Measurements from ENCODE around the gene MOB3B. TPM values are rescaled to one million over a fixed set of nuclear protein-coding genes. Genes with fewer than 3 reads are reported as not detected.

MOB3B gene
- polyA plus RNA-seq, 1 donor from 2014 or later = 7.1 TPM

DNA sequence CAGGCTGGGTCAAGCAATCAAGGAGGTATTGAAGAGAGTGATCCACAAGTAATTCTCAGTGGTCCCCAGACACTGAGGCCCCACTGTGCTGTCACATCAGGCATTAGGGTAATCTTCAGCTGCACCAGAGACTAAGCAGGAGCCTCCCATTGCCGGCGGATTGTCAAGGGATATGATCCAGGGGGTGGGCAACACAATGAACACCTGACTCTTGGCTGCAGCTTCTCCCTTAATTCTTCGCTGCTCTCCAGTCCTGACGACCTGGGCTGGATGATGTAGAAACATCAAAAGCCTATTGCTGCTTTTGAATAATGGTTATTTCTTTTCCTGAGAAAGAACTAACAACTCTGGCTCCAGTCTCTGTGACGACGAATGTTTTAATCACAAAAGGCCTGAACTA, 83.9 kb downstream of the MOB3B start:
- no peak overlapping the region for H3K4me3 Mint-ChIP-seq
- peaks cover 6% of the 10 kb centered on the region for H3K36me3 Mint-ChIP-seq
- peaks cover 31 to 40% (median 34%) of the 10 kb centered on the region in 3 donors for H3K4me1 Mint-ChIP-seq
- H3K9me3 Mint-ChIP-seq = peaks cover 0 to 9% (median 4%) of the 10 kb centered on the region in 3 donors
- peak overlapping the region in 1 of 3 donors; percentile 52 for H3K27ac Mint-ChIP-seq
- no peaks in the 10 kb centered on the region for H3K27me3 Mint-ChIP-seq

DNA sequence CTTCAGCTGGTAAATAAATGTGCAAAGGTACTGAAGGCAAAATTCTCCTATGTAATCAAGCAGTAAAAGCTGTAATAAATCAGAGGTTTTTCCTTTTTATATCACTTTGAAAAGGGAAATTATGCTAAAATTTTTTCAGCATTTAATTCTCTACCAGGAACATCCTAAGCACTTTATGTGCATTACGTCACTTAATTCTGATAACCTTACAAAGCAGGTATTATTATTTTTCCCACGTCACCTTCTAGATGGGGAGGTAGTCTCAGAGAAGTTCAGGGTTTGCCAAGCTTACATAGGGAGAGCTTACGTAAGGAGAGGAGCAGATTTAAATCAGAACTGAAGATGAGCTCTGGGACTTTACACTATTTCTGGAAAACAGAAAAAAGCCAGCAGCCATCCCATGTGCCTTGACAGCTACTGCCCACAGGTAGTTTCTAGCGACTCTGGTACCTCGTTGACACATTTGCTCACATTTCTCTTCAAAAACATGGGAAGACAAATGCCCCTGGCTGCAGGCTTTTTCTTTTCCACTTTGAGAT, 84.5 kb downstream of the MOB3B start:
- H3K9me3 Mint-ChIP-seq = peaks cover 0 to 9% (median 4%) of the 10 kb centered on the region in 3 donors
- no peaks in the 10 kb centered on the region for H3K27me3 Mint-ChIP-seq
- H3K4me3 Mint-ChIP-seq = no peak overlapping the region
- peaks cover 31 to 37% (median 34%) of the 10 kb centered on the region in 3 donors for H3K4me1 Mint-ChIP-seq
- H3K27ac Mint-ChIP-seq = peak overlapping the region in 1 of 3 donors; percentile 52
- peaks cover 6% of the 10 kb centered on the region for H3K36me3 Mint-ChIP-seq

DNA sequence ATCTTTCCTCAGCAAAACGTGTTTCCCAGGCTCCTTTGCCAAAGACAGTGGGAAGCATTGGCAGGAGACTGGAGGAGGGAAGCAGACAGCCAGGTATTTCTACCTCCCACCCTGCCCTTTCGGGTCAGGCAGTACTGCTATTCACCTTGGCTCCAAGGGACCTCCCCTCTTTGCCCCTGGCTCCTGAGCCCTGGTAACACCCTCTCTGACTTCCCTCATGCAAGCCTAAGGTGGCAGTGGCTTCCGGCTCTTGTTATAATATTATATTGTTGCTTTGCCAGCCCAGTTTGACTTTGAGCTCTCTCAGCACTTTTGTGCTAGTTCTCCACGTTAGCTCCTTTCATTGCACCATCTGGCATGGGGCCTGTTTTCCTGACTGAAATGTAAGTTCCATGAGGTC, 87.2 kb downstream of the MOB3B start:
- peak overlapping the region; percentile 54 to 80 (median 71) for H3K27ac Mint-ChIP-seq
- H3K4me1 Mint-ChIP-seq = peaks cover 38 to 49% (median 39%) of the 10 kb centered on the region in 3 donors
- peak overlapping the region in 2 of 4 donors; percentile 14 to 20 for H3K4me3 Mint-ChIP-seq
- H3K9me3 Mint-ChIP-seq = no peaks in the 10 kb centered on the region
- H3K27me3 Mint-ChIP-seq = no peaks in the 10 kb centered on the region
- H3K36me3 Mint-ChIP-seq = peaks cover 4% of the 10 kb centered on the region

DNA sequence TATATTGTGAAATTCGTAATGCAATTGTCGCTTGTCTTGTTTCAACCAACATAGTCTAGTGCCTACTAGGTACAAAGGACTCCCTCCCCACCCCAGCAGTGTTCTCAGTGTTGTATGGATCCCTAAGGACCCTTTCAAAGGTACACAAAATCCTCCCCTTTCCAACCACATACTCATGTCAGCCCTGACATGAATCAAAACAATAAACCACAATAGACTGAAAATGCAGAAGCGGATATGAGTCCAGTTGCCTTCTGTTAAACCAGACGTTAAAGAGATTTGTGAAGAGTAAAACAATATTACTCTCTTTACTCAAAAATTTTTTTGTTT, 87.9 kb downstream of the MOB3B start:
- Mint-ChIP-seq H3K4me1 (peaks cover 38 to 50% (median 38%) of the 10 kb centered on the region in 3 donors), H3K9me3 (no peaks in the 10 kb centered on the region), H3K27me3 (no peaks in the 10 kb centered on the region), H3K27ac (peak overlapping the region; percentile 0 to 15 (median 0)), H3K36me3 (peaks cover 4% of the 10 kb centered on the region), H3K4me3 (peak overlapping the region in 2 of 4 donors; percentile 28 to 35)

DNA sequence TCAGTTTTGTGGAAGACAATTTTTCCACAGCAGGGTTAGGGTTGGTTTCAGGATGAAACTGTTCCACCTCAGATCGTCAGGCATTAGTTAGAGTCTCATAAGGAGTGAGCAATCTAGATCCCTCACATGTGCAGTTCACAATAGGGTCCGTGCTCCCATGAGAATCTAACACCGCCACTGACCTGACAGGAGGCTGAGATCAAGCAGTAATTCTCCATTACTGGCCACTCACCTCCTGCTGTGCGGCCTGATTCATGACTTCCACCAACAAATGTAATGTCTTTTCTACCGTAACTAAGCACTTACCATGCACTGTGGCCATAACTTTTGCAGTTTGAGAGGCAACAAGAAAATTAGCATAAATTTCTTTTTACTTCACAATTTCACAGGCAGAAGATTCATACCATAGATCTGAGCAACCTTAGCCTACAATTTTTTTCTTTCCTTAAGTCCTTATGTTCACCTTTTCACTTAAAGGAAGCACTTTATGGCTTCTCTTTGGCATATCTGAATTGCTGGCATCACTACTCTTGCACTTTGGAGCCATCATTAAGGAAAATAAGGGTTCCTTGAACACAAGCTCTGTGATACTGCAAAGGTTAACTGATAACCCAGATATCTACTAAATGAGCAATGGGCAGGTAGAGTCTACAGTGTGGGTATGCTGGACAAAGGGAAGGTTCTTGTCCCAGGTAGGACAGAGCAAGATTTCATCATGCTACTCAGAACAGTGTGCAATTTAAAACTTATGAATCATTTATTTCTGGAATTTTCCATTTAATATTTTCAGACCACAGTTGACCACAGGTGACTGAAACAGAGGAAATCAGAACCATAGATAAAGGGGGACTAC, 88.5 kb downstream of the MOB3B start:
- Mint-ChIP-seq H3K27me3 (no peaks in the 10 kb centered on the region), H3K4me3 (peak overlapping the region in 2 of 4 donors; percentile 3 to 28), H3K9me3 (no peaks in the 10 kb centered on the region), H3K36me3 (peaks cover 5% of the 10 kb centered on the region), H3K4me1 (peaks cover 38 to 45% (median 38%) of the 10 kb centered on the region in 3 donors), H3K27ac (peak overlapping the region; percentile 0 to 15 (median 0))

DNA sequence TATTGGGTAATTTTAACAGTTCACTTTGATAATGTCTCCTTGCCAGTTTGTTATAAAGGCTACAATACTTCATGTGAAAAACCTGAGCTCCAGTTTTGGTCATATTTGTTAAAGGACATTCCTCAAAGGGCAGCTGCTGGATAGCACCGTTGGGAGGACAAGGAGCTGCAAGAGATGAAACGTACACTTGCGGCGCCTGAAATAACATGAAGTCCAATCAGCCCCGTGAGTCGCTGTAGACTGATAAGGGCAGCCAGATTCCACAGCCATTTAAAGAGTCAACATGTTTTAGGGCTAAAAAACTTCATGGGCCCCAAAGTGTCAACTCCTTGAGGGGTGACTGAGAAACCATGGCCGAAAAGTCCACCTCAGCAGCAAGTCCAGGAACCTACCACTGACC, 91.1 kb downstream of the MOB3B start:
- Mint-ChIP-seq H3K27ac (peak overlapping the region in 1 of 3 donors; percentile 62), H3K27me3 (no peaks in the 10 kb centered on the region), H3K4me3 (no peak overlapping the region), H3K9me3 (no peaks in the 10 kb centered on the region), H3K4me1 (peaks cover 30 to 54% (median 42%) of the 10 kb centered on the region in 3 donors), H3K36me3 (peaks cover 12% of the 10 kb centered on the region)

DNA sequence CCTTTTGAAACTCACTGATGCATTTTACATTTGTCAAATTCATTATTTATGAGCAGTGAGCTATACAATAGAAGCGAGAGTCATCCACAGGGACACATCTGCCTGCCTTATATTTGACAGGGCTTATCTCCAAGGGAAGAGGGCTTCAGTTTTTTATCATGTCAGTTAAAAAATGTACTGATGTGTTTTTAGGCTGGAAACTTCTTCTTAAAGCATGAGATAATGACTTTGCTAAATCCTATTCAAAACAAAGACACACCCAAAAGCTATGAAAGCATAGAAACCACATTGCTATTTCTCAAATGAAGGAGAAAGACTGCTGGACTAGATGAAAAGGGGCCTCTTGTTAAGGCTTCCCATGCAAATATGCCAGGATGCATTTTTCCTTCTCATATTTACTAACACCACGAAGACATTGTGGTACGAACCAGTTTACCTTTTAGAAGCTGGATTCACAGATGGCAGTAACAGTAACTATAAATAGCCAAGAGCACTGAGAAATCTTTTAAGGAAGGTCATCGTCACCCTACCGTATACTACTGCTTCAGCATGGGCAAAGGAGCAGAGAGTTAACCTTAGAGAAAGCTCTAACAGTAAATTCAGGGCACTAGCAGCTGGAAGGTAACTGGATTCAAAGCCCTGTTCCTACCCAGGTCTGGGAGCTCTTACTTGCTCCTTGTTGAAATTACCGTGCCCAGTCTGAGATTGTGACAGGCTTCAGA, 91.8 kb downstream of the MOB3B start:
- peaks cover 9% of the 10 kb centered on the region for H3K36me3 Mint-ChIP-seq
- H3K27me3 Mint-ChIP-seq = no peaks in the 10 kb centered on the region
- H3K9me3 Mint-ChIP-seq = no peaks in the 10 kb centered on the region
- H3K27ac Mint-ChIP-seq = peak overlapping the region in 2 of 3 donors; percentile 21 to 62
- H3K4me1 Mint-ChIP-seq = peaks cover 26 to 47% (median 37%) of the 10 kb centered on the region in 3 donors
- peak overlapping the region in 2 of 4 donors; percentile 59 to 65 for H3K4me3 Mint-ChIP-seq

DNA sequence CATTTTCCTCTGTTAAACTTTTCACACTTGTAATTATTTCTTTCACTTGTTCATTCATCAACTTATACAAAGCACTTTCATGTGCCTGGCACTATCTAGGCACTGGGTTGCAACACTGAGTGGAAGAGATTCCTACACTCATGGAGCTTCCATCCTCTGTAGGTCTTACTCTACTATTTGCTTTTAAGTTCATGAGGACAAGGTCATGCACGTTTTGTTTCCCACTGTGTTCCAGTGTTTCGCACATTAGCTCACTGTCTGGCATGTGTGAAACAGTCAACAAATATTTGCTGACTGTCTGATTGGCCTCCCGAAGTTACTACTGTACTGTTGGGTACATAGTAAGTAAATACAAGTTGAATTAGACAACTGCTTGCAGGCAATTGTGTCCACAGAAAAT, 93.4 kb downstream of the MOB3B start:
- Mint-ChIP-seq H3K36me3 (peaks cover 9% of the 10 kb centered on the region), H3K4me1 (peaks cover 24 to 43% (median 39%) of the 10 kb centered on the region in 3 donors), H3K9me3 (no peaks in the 10 kb centered on the region), H3K4me3 (no peak overlapping the region), H3K27me3 (no peaks in the 10 kb centered on the region), H3K27ac (peak overlapping the region in 1 of 3 donors; percentile 54)

DNA sequence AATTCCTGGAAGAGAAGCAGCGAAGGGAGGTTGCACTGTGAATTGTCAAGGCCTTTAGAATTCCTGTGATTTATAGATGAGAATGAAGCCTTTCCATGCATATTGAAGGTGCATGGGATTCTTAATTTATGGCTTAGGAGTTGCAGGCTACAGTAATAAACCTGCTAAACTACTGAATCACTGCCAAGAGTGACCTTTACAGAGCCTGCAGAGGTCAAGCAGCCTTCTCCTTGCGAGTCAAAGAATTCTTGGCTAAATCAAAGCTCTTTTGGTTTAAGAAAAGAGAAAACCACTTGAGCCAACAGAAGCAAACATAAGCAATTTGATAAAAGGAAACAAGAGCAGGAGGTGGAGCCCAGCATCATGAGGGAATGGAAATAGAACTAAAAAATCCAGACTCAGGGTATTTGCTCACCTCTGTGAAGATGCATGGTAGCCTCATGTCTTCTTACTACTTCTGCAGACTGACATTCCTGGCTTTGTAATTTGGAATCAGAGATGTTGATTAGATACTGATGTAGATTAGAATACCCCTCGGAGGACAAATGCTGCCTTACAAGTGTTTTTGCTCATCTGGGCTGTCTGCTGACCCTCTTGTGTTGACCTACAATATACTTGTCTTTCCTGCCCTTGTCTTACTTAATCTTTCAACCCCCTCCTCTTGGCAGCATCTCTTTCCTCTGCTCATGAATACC, 95.8 kb downstream of the MOB3B start:
- Mint-ChIP-seq H3K4me1 (peaks cover 25 to 42% (median 36%) of the 10 kb centered on the region in 3 donors), H3K27me3 (no peaks in the 10 kb centered on the region), H3K4me3 (no peak overlapping the region), H3K36me3 (peaks cover 9% of the 10 kb centered on the region), H3K27ac (no peak overlapping the region), H3K9me3 (no peaks in the 10 kb centered on the region)

DNA sequence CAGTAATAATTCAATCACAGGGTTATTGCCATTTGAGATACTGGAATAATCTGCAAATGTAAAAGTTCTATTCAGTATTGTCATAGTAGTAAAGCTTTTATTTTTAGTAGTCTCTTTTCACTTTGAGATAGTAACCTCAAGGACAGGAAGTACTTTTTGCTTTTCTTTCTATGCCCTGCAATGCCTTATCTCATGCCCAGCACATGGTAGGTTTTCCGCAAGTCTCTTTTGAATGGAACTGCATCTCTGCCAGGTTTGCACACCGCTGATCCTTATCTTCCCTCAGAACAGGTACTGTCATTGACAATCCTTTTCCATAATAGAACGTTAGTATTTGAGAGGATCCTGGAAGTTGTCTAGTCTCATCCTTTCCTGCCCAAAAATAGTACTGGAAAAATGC, 97.3 kb downstream of the MOB3B start:
- peaks cover 15% of the 10 kb centered on the region for H3K36me3 Mint-ChIP-seq
- no peaks in the 10 kb centered on the region for H3K27me3 Mint-ChIP-seq
- H3K4me1 Mint-ChIP-seq = peaks cover 32 to 41% (median 39%) of the 10 kb centered on the region in 3 donors
- peak overlapping the region in 2 of 4 donors; percentile 35 to 58 for H3K4me3 Mint-ChIP-seq
- H3K27ac Mint-ChIP-seq = no peak overlapping the region
- no peaks in the 10 kb centered on the region for H3K9me3 Mint-ChIP-seq

DNA sequence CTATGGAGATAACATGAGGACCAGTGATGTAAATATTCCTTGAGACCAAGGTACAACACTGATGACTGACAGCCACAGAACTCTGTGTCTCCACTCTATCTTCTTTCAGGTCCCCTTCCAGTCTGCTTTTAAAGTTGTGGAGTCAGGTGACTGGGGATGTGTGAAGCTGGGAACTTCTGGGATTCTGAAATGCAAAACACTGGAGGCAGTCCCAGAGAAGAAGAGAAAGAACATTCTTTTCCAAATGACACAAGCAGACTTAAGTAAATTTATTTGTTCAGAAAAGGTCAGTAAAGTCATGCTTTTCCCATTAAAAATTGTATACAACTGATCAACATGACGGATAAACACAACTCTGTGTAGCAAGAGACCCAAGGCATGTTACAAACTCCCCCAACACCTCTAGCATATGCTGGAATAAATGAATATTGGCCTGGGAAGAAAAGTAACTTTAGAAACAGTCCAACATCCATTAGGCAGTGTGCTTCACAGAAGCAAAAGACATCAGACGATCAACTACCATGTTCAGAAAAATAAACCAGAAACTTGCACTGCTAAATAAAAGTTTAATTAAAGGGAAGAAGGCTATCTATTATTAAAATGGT, 98.0 kb downstream of the MOB3B start:
- Mint-ChIP-seq H3K9me3 (no peaks in the 10 kb centered on the region), H3K27me3 (no peaks in the 10 kb centered on the region), H3K4me1 (peaks cover 36 to 44% (median 43%) of the 10 kb centered on the region in 3 donors), H3K4me3 (no peak overlapping the region), H3K36me3 (peaks cover 15% of the 10 kb centered on the region), H3K27ac (peak overlapping the region in 1 of 3 donors; percentile 79)

DNA sequence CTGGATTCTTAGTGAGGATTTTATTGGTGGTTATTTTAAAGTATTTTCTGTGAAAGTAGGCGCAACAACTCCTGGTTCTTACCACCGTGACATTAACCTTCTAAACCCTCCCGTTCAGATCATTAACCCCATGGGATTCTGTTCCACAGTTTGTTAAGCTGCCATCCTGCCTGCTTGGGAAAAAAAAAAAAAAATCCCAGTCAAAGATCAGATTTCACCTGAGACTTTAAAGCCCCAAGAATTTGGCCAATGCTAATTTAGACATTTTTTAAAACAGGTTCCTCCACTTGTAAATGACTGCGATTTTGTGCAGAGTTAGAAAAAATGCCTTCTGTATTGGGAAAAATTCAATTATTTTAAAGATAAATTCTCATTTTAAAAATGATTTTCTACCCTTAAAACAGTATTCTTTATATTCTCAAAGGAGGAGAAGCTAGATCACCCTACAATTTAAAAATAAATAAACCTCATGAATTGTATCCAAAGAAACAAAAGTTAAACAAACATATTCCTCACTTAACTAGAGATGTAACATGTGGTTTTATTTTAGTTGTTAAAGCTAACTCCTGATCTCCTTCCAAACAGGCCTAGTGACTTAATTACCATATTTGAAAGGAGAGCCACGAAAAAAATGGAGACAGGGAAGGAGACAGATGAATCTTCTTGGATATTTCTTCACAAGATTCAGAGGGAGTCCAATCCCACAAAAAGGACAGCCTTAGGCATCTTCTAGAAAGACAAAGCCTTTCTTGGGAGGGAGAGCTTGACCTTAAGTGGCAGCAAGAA, 98.7 kb downstream of the MOB3B start:
- Mint-ChIP-seq H3K9me3 (no peaks in the 10 kb centered on the region), H3K27ac (peak overlapping the region in 1 of 3 donors; percentile 79), H3K4me3 (no peak overlapping the region), H3K36me3 (peaks cover 12% of the 10 kb centered on the region), H3K27me3 (no peaks in the 10 kb centered on the region), H3K4me1 (peaks cover 43 to 50% (median 46%) of the 10 kb centered on the region in 3 donors)

DNA sequence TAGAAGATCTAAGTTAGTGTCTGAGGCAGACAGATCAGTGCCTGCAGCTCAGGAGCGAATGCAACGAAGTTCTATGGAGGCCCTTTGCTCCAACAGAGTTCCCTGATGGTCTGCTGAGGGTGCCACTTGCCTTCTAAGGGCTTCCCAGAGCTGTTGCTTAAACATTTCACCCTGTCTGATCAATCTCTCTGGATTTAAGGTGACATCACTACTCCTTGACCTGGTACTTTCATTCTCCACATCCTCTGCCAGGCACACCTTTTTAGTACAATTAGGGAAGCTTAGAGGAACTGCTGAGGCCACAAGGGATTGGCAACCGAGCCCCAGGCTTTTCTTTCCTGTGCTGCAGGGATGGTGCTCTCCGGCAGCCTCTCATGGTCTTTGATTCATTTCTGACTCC, 99.7 kb downstream of the MOB3B start:
- no peaks in the 10 kb centered on the region for H3K27me3 Mint-ChIP-seq
- H3K4me3 Mint-ChIP-seq = no peak overlapping the region
- peaks cover 7% of the 10 kb centered on the region for H3K36me3 Mint-ChIP-seq
- peaks cover 46 to 53% (median 48%) of the 10 kb centered on the region in 3 donors for H3K4me1 Mint-ChIP-seq
- H3K9me3 Mint-ChIP-seq = no peaks in the 10 kb centered on the region
- H3K27ac Mint-ChIP-seq = peak overlapping the region in 1 of 3 donors; percentile 2

Data from IgD-negative memory B cell (primary cell).